Natural killer cell (primary cell): ENCODE results near the gene KRT85. TPM values are rescaled to one million over a fixed set of nuclear protein-coding genes. Genes with fewer than 3 reads are reported as not detected.

ENCODE experiments used
- ATAC-seq, 3 donors: fragments of 150-1000 bp in 2 of 3; fragments of 200-7000 bp in 1 of 3; cut with Tn5 transposase; 1 replicate in 1 of 3; 2 replicates in 2 of 3; pipeline ENCODE4 v1.10.0; 2021; ENCODE audit warnings: mild to moderate bottlenecking in 2 of 3, moderate library complexity in 2 of 3
- DNase-seq, 2 donors: peaks; one replicate each; pipeline versions ENCODE4 v3.0.0 to v3.0.0-alpha.2; 2013 to 2021; ENCODE audit warnings: mixed read lengths in 1 of 2
- H3K27ac ChIP-seq: one replicate; pipeline ENCODE4 v1.5.1; 2013; ENCODE audit warnings: mild to moderate bottlenecking, low read length
- H3K27me3 ChIP-seq: one replicate; pipeline ENCODE4 v1.6.1; 2013; ENCODE audit warnings: low read length; ENCODE audit not compliant: control insufficient read depth, insufficient read depth
- H3K36me3 ChIP-seq: one replicate; pipeline ENCODE4 v1.6.1; 2013; ENCODE audit warnings: low read length; ENCODE audit not compliant: control insufficient read depth, insufficient read depth
- H3K4me1 ChIP-seq: one replicate; pipeline ENCODE4 v1.6.1; 2013; ENCODE audit warnings: low read length; ENCODE audit not compliant: control insufficient read depth, insufficient read depth
- H3K4me3 ChIP-seq: one replicate; pipeline ENCODE4 v1.5.1; 2013; ENCODE audit warnings: low read length
- H3K9me3 ChIP-seq: one replicate; pipeline ENCODE4 v1.6.1; 2013; ENCODE audit warnings: low read length; ENCODE audit not compliant: control insufficient read depth, insufficient read depth
- H3K27ac Mint-ChIP-seq, 2 donors: one replicate each; pipeline ENCODE4 v1.8.0; 2022; ENCODE audit warnings: mild to moderate bottlenecking in 2 of 2, mixed read lengths in 2 of 2, moderate library complexity in 1 of 2
- H3K27me3 Mint-ChIP-seq, 2 donors: one replicate each; pipeline ENCODE4 v1.8.0; 2022; ENCODE audit warnings: low read depth in 2 of 2, mixed read lengths in 2 of 2
- H3K36me3 Mint-ChIP-seq: one replicate; pipeline ENCODE4 v1.8.0; 2022; ENCODE audit warnings: mixed read lengths
- H3K4me1 Mint-ChIP-seq, 2 donors: one replicate each; pipeline ENCODE4 v1.8.0; 2022; ENCODE audit warnings: mixed read lengths in 2 of 2
- H3K4me3 Mint-ChIP-seq: one replicate; pipeline ENCODE4 v1.8.0; 2022; ENCODE audit warnings: mild to moderate bottlenecking, moderate library complexity, mixed read lengths
- H3K9me3 Mint-ChIP-seq, 2 donors: one replicate each; pipeline ENCODE4 v1.8.0; 2022; ENCODE audit warnings: mixed read lengths in 2 of 2
- WGBS: methylation state at CpG from one replicate; pipeline ENCODE4 v1.1.7; 2013; ENCODE audit warnings: missing lambda C conversion rate; ENCODE audit not compliant: insufficient coverage; 5-methylcytosine and 5-hydroxymethylcytosine counted together
- intact Hi-C: fragments of 100-400 bp; cut with micrococcal nuclease; formaldehyde crosslinking; loops from one replicate; pipeline ENCODE4 v1.14.2; 2022
- total RNA-seq, 4 donors: library from RNA; stranded (reverse); fragments of 120-200 nt in 1 of 4; gene quantifications; one replicate each; pipeline versions ENCODE4 v1.2.3 to v1.2.4, GENCODE V29; 2013 to 2022
- TF ChIP-seq, protein P1 (sequence below): fragments of 200-600 bp; IDR thresholded peaks from one replicate; pipeline ENCODE4 v1.8.0; 2022; ENCODE audit warnings: antibody characterized with exemption

The KRT85 gene
- total RNA-seq, 3 donors from 2014 or later (not counting 1 experiment from before 2014, with no cell fraction given), result not detected

DNA sequence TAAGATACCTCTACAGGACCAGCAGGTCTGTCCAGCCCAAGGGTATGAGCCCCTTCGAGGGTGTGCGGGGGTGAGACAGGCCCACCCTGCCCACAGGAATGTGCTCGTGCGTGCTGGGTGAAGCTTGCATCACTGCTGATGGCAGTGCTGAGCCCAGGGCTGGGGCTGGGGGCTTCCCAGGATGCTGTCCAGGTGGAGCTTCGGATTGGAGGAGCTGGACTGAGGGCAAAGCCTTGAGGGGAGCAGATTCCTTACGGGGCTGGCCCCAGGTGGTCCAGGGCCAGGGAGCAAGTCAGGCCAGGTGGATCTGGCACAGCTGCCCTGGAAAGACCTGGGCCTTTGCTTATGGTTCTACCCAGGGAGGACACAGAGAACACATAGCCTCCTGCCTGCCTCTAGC, 2.5 kb upstream of the KRT85 start:
- peaks cover 0 to 11% of the 10 kb centered on the region in 2 donors for H3K4me1 Mint-ChIP-seq
- TF ChIP-seq, protein P1, sequence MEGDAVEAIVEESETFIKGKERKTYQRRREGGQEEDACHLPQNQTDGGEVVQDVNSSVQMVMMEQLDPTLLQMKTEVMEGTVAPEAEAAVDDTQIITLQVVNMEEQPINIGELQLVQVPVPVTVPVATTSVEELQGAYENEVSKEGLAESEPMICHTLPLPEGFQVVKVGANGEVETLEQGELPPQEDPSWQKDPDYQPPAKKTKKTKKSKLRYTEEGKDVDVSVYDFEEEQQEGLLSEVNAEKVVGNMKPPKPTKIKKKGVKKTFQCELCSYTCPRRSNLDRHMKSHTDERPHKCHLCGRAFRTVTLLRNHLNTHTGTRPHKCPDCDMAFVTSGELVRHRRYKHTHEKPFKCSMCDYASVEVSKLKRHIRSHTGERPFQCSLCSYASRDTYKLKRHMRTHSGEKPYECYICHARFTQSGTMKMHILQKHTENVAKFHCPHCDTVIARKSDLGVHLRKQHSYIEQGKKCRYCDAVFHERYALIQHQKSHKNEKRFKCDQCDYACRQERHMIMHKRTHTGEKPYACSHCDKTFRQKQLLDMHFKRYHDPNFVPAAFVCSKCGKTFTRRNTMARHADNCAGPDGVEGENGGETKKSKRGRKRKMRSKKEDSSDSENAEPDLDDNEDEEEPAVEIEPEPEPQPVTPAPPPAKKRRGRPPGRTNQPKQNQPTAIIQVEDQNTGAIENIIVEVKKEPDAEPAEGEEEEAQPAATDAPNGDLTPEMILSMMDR, result no peak
- no peaks in the 10 kb centered on the region for H3K9me3 ChIP-seq
- DNase-seq, result no peak
- no peak overlapping the region for H3K27ac Mint-ChIP-seq
- H3K4me3 ChIP-seq, result no peak overlapping the region
- no peaks in the 10 kb centered on the region for H3K36me3 Mint-ChIP-seq
- H3K36me3 ChIP-seq, result no peaks in the 10 kb centered on the region
- intact Hi-C loops, result loop anchor here (5.0 kb wide), 1 partner anchor 212 kb away; no protein-coding TSS in a partner anchor
- peaks cover 39 to 58% of the 10 kb centered on the region in 2 donors for H3K27me3 Mint-ChIP-seq
- 81% methylated on average over 6 of the region's 6 CpGs for WGBS
- no peaks in the 10 kb centered on the region for H3K9me3 Mint-ChIP-seq
- no peak overlapping the region for H3K4me3 Mint-ChIP-seq
- H3K4me1 ChIP-seq, result no peaks in the 10 kb centered on the region
- no peak for ATAC-seq
- H3K27ac ChIP-seq, result no peak overlapping the region
- H3K27me3 ChIP-seq, result peaks cover 10% of the 10 kb centered on the region

DNA sequence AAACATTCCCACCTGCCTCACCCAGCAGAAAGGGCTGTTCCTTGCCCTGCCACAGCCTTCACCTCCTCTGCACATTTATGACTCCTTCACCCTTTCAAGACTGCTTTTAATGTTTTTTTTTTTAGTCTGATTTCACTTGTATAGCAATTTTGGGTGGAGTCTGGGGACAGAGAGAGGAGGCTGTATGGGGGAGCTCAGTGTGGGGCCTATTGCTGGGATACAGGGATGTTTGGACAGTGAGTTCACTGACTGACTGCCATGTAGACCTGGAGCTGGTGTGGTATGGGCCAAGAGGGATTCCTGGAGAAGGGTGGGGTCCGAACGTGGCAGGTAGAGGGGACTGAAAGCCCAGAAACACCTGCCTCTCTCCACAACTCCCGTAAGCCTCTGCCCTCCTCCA, 1.9 kb upstream of the KRT85 start:
- peaks cover 45 to 62% of the 10 kb centered on the region in 2 donors for H3K27me3 Mint-ChIP-seq
- H3K36me3 Mint-ChIP-seq, result no peaks in the 10 kb centered on the region
- 93% methylated on average over 2 of the region's 3 CpGs for WGBS

DNA sequence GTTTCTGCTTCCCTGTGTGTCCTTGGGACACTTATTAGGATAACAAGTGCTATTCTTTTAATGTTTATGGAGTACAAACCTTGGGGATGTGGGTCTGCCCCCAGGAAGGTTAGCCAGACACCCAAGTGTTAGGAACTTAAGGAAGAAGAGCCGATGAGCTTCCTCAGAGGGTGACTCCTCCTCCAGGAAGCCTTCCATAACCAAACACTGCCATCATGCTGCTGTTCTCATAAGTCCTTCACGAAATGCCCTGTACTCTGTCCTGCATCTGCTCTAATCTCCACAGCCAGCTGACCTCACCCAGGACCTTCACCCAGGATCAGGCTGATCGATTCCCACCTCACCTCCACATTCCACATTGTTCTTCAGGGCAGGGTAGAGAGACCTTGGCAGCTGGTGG, 1.2 kb upstream of the KRT85 start:
- DNase-seq (no peak), ATAC-seq (no peak)
- H3K9me3 Mint-ChIP-seq, result no peaks in the 10 kb centered on the region
- no peak overlapping the region for H3K27ac Mint-ChIP-seq
- no peak overlapping the region for H3K4me3 ChIP-seq
- H3K36me3 ChIP-seq, result no peaks in the 10 kb centered on the region
- intact Hi-C loops, result no loop called here
- no peak overlapping the region for H3K27ac ChIP-seq
- H3K36me3 Mint-ChIP-seq, result no peaks in the 10 kb centered on the region
- peaks cover 17% of the 10 kb centered on the region for H3K27me3 ChIP-seq
- H3K9me3 ChIP-seq, result no peaks in the 10 kb centered on the region
- H3K4me3 Mint-ChIP-seq, result no peak overlapping the region
- H3K27me3 Mint-ChIP-seq, result peaks cover 52 to 65% of the 10 kb centered on the region in 2 donors
- TF ChIP-seq, protein P1, result no peak
- H3K4me1 ChIP-seq, result no peaks in the 10 kb centered on the region
- peaks cover 0 to 11% of the 10 kb centered on the region in 2 donors for H3K4me1 Mint-ChIP-seq
- 57% methylated on average over 3 of the region's 3 CpGs for WGBS

More for the DNA sequence above, 1.9 kb upstream of the KRT85 start:
- Mint-ChIP-seq H3K27ac (no peak overlapping the region), H3K4me1 (peaks cover 0 to 11% of the 10 kb centered on the region in 2 donors), H3K9me3 (no peaks in the 10 kb centered on the region), H3K4me3 (no peak overlapping the region)
- no peaks in the 10 kb centered on the region for H3K36me3 ChIP-seq
- H3K9me3 ChIP-seq, result no peaks in the 10 kb centered on the region
- intact Hi-C loops, result no loop called here
- ATAC-seq (no peak), DNase-seq (no peak)
- TF ChIP-seq, protein P1, result no peak
- no peaks in the 10 kb centered on the region for H3K4me1 ChIP-seq
- H3K27ac ChIP-seq, result no peak overlapping the region
- no peak overlapping the region for H3K4me3 ChIP-seq
- peaks cover 10% of the 10 kb centered on the region for H3K27me3 ChIP-seq

DNA sequence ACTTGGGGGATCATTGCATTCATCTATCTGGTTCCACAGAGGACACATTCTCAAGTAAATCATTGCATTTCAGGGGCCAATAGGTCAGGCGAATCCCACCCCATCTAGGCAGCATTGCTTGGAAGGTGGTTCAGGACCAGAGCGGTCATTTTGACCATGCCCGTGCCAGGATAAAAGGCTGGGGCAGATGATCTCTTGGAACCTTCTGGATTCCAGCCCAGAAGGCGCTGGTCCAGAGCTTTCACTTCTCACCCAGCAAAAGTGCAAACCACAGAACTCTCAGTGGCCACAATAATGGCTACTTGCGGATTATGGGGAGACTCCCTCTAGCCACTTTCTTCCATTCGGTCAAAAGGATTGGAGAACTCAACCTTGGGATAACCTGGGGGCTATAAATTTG, 595 bp upstream of the KRT85 start:
- TF ChIP-seq, protein P1, result no peak
- H3K4me3 ChIP-seq, result no peak overlapping the region
- DNase-seq, result no peak
- Mint-ChIP-seq H3K36me3 (no peaks in the 10 kb centered on the region), H3K4me3 (no peak overlapping the region), H3K27ac (no peak overlapping the region), H3K27me3 (peaks cover 58 to 70% of the 10 kb centered on the region in 2 donors), H3K9me3 (no peaks in the 10 kb centered on the region), H3K4me1 (peaks cover 0 to 11% of the 10 kb centered on the region in 2 donors)
- ATAC-seq, result no peak
- no peaks in the 10 kb centered on the region for H3K4me1 ChIP-seq
- intact Hi-C loops, result no loop called here
- no peak overlapping the region for H3K27ac ChIP-seq
- H3K36me3 ChIP-seq, result no peaks in the 10 kb centered on the region
- no peaks in the 10 kb centered on the region for H3K9me3 ChIP-seq
- WGBS, result 79% methylated on average over 6 of the region's 6 CpGs
- peaks cover 17% of the 10 kb centered on the region for H3K27me3 ChIP-seq
